ENCODE results near the gene MTA2. TPM values are rescaled to one million over a fixed set of nuclear protein-coding genes. Genes with fewer than 3 reads are reported as not detected.
"Not testable (repeated sequence)": the region's sequence is repeated elsewhere in the genome, so short reads cannot be mapped to it uniquely, and the experiment has no call there.

Gene MTA2
- total RNA-seq, 1 donor from 2014 or later = 33.1 TPM

DNA sequence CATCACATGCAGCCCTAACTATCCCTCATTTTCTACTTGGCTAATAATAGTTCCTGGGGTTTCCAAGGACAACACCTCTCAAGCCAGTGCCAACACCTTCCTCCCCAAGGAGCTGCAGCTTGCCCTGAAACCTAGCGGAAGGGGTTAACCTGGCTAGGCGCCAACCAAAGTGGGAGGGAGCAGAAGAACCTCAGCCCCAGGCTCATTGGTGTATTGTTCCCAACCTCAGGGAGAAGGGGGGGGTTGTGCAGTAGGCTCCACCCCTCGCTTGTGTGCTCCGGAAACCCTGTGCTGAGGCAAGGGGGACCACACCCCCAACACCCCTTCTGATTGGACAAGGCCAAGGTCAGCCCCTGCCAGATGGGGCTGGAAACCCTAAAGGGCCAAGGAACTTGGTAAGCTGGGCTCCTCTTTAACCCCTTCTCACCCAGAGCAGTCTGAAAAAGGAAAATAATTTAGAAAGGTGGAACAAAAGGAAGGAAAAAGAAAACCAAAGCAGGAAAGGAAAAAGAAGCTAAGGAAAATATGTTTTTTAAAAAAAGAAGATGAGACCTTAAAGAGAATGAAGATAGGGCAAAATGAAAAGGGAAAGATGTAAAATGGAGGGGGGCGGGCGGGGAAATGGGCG lies 2.5 kb downstream of the MTA2 start:
- ATAC-seq = peak; percentile 63
- intact Hi-C loops (cut with micrococcal nuclease) = no loop called here
- DNase-seq = peak; percentile 93

- DNase-seq = peak; percentile 15
- intact Hi-C loops (cut with micrococcal nuclease) = no loop called here
- no peak for ATAC-seq
These were observed 6.5 kb downstream of the MTA2 start for GRCh38 chr11:62595124-62595523.

- peak; percentile 16 for ATAC-seq
- DNase-seq = peak; percentile 86
- intact Hi-C loops (cut with micrococcal nuclease) = no loop called here
These were observed 8.1 kb downstream of the MTA2 start for GRCh38 chr11:62593434-62594044.

DNA sequence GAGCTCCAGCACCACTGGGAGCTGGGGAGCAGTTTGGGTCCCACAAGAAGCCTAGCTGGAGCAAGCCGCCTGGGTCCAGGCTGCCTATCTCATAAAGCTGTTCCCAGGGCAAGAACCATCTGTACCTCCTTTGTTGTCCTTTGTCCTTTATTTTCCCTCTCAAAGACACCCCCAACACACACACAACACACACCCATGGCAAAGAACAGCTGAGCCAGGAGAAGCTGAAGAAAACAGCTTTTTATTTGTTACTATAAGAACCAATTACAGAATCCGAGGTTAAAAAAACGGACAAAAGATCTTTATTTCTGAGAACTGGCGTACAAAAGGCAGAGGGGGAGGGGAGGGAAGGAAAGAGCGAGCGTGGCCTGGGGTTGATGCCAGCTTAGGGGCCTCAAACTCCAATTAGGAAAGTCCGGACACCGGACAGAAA lies 8.7 kb downstream of the MTA2 start:
- DNase-seq = peak; percentile 21
- intact Hi-C loops (cut with micrococcal nuclease) = no loop called here
- no peak for ATAC-seq

- intact Hi-C loops (cut with micrococcal nuclease) = no loop called here
- ATAC-seq = peak; percentile 15
- DNase-seq = no peak
These were observed 9.4 kb downstream of the MTA2 start for GRCh38 chr11:62592146-62592815.

DNA sequence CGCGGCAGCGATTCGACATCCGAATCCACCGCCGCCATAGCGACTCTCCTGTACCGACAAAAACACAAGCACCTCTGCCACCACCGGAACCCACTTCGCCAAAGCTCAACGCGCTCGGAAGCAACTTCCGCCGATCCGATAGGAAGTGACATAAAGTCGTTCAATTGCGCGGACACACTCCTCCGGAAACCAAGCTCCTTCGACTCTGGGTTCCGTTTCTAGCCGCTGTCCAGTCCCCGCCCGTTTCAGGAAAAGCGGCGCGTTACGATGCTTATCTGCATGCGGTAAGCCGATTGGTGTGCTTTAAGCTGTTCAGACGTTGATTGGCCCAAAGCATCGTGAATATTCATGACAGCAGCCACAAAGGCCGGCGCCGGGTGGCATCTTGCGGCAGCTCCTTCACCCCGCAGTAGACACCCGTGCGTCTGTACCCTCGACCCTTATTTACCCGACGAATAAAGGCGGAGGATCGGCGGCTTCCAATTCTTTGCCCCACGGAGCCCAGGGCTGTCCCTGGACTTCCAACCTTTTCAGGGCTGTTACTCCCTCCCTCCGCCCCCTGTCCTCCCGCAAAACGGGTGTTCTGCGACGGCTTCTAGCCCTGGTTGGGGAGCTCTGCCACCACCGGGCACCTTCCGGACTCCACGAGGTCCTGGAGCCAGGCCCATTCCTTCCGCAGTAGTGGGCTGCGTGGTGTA lies 10.1 kb downstream of the MTA2 start, which contains the start of gene TUT1:
Gene TUT1, minus strand, starts transcription at position 76 of the 698 bp plus-strand sequence. Its CDS starts 38 bp downstream, at position 38.
- ATAC-seq (peak; percentile 93), DNase-seq (peak; percentile 95)
- intact Hi-C loops (cut with micrococcal nuclease) = no loop called here

DNA sequence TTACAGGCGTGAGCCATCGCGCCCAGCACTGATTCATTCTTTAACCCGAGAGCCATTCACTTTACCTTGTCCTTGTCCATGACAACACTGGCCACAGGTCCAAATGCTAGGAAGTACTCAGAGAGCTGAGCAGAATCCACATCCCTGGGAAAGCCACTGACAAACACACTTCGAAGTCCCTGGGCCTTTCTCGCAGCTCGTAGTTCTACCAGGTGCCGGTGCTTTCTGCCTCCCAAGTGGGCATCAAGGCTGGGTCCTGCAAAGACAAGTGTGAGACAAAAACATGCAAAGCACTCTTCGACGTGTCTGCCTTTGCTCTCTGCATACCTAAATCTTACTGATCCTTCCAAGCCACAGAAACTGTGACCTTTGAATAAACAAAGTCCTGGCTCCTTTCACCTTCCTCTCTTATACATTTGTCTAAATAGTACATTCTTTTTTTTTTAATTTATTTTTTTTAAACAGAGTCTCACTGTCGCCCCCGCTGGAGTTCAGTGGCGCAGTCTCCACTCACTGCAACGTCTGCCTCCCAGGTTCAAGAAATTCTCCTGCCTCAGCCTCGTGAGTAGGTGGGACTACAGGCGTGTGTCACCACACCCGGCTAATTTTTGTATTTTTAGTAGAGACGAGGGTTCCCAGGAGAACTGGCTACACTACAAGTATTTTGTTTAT lies 12.6 kb downstream of the MTA2 start:
- DNase-seq = no peak
- ATAC-seq = no peak
- intact Hi-C loops (cut with micrococcal nuclease) = no loop called here

DNA sequence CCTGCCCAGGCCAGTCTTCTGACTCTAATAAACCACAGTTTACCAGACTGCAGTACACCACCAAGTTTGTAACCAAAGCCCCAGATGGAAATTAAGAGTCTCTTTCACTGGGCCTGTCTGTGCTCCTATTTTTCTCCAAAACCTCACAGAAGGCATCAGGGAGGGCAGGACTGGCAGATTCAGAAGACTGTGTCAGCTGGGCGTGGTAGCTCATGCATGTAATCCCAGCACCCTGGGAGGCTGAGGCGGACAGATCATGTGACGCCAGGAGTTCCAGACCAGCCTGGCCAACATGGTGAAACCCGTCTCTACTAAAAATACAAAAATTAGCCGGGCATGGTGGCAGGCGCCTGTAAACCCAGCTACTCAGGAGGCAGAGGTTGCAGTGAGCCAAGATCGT lies 16.3 kb downstream of the MTA2 start:
- DNase-seq; ATAC-seq; intact Hi-C loops (cut with micrococcal nuclease): not testable (repeated sequence)

DNA sequence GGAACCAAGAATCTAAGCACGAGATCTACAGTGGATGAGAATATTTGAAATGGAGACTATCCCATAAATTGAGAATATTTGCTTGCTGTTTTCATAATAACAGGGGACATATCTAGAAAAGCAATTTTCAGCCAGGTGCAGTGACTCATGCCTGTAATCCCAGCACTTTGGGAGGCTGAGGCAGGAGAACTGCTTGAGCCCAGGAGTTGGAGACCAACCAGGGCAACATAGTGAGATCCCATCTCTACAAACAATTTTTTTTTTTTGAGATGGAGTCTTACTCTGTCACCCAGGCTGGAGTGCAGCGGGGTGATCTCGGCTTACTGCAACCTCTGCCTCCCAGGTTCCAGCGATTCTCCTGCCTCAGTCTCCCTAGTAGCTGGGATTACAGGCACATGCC lies 19.9 kb downstream of the MTA2 start:
- DNase-seq; ATAC-seq; intact Hi-C loops (cut with micrococcal nuclease): not testable (repeated sequence)

- intact Hi-C loops (cut with micrococcal nuclease) = no loop called here
- no peak for ATAC-seq
- no peak for DNase-seq
These were observed 20.5 kb downstream of the MTA2 start for GRCh38 chr11:62580959-62581715.

- no peak for DNase-seq
- intact Hi-C loops (cut with micrococcal nuclease) = no loop called here
- ATAC-seq = no peak
These were observed 22.4 kb downstream of the MTA2 start for GRCh38 chr11:62579252-62579651.

- DNase-seq (no peak), ATAC-seq (no peak)
- intact Hi-C loops (cut with micrococcal nuclease) = no loop called here
These were observed 23.1 kb downstream of the MTA2 start for GRCh38 chr11:62578541-62578940.

- no peak for ATAC-seq
- intact Hi-C loops (cut with micrococcal nuclease) = no loop called here
- no peak for DNase-seq
These were observed 24.5 kb downstream of the MTA2 start for GRCh38 chr11:62577046-62577714.

GRCh38 chr11:62575837-62576236 lies 25.8 kb downstream of the MTA2 start:
- no peak for DNase-seq
- ATAC-seq = no peak
- intact Hi-C loops (cut with micrococcal nuclease) = no loop called here

DNA sequence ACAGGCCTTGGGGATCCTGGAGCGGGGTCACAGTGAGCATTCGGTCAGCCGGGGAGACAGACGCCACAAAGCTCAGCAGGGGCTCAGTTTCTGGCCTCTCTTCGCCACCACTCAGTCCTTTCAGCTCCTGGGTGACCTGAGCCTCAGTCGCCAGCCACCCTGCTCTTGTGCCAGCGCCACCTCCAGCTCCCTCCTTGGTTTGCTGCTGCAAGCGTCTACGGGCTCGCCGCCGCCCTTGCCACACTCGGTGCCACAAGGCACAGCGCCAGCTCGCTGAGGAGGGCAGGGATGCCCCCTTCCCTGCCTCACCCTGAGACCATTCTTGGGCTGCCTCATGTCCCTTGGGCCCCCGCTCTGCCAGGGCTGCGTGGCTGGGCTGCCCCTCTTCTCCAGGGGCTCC lies 26.5 kb downstream of the MTA2 start:
- DNase-seq (peak; percentile 48), ATAC-seq (no peak)
- intact Hi-C loops (cut with micrococcal nuclease) = no loop called here

GRCh38 chr11:62574363-62575071 lies 27.1 kb downstream of the MTA2 start:
- intact Hi-C loops (cut with micrococcal nuclease) = no loop called here
- DNase-seq (peak; percentile 60), ATAC-seq (peak; percentile 26)

DNA sequence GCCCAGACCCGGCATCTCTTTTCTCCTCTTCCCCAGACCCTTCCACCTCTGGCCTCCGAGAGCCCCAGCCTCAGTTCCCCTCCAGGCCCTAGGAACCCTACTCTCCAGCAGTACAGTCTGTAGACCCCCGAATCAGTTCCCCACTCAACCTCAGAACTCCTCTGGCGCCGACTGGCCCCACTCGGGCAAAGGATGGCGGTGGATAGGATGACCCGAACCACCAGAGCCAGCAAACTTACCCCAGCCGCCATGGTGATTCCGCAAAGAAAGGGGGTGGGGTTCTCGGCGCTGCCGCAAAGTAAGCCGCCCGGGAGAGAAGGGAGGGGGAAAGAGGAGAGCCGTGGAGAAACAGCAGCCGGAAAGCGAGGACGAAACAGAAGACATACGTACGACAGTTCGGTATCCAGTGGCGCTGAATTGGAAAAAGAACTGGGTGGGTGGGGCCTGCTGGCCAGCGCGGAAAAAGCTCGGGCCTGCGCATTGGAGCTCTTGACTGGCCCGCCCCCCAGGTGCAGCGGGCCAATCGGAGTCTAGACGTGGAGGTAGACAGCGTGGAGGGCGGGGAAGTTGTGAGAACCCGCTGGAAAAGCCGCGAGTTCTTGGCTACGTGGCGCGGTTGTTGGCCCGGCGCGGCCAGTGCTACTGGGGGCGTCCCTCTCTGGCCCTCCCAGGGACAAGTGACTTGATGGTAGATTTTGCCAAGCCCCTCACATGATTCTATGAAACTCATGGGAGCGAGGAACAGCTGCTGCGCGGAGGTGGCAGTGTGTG lies 27.9 kb downstream of the MTA2 start, which contains the start of gene EEF1G:
Gene EEF1G, minus strand, starts transcription at position 300 of the 771 bp plus-strand sequence. Its CDS starts 49 bp downstream, at position 251.
- DNase-seq (peak; percentile 98), ATAC-seq (peak; percentile 96)

More for the DNA sequence above, 27.9 kb downstream of the MTA2 start, which contains the start of gene EEF1G:
- intact Hi-C loops (cut with micrococcal nuclease) = no loop called here

Measured in left ventricle myocardium superior (tissue), 1 donor.